ENCODE data around the gene TBC1D22A. TPM values are rescaled to one million over a fixed set of nuclear protein-coding genes. Genes with fewer than 3 reads are reported as not detected.
"Not testable (repeated sequence)": the region's sequence is repeated elsewhere in the genome, so short reads cannot be mapped to it uniquely, and the experiment has no call there.

The TBC1D22A gene
- total RNA-seq, 1 donor from 2014 or later = 9.4 TPM

DNA sequence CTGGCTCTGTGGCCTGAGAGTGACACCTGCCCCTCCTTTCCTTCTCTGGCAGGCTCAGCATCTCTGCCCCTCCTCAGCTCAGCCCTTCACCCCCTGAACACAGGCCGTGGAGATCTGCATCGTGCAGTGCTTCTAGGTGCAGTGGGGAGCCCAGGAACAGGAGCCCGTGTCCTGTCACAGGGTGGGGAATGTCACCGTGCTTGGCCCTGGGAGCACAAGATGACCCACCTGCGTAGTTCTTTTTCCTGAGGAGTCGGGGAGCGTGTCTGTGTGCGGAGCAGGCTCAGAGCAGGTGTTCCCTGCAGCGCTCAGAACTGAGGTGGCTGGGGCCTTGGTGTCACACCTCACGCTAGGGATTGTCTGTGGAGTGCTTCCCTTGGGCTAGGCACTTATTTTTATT is 10.6 kb downstream of the TBC1D22A start:
- DNase-seq (ENCODE audit: low spot score) = no peak

DNA sequence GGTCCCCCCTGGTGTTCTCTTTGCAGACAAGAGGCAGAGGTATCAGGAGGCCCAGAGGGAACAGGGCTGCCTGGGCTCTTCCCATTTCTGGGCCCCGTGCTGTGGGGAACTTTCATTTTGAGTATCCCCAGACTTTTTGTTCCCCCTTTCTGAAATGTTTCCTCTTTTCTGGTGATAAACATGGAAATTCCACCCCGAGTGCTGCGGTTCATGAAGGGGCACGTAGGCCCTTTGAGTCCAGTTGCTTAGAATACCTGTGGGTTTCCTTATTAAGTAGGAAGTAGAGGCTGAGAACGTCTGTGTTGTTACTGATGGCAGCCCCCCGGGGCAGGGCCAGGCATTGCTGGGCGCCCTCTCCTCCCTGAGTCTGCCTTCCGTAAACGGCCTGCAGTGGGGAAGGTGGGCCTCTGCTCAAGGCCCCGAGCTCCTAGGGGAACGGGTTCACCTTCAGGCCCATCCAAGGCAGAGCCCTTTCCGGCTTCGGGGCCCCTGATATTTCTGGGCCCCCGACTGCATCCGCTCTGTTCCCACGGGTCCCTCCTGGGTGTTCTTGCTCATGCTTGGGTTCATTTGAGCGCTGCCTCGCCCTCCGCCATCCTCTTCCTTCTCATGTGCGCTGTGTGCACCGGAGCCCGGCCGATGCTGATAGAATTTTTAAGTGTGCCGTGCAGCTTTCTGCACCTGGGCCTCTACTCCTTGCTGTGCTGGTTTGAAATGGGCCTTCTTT is 12.0 kb downstream of the TBC1D22A start:
- DNase-seq (ENCODE audit: low spot score) = peak; percentile 83

DNA sequence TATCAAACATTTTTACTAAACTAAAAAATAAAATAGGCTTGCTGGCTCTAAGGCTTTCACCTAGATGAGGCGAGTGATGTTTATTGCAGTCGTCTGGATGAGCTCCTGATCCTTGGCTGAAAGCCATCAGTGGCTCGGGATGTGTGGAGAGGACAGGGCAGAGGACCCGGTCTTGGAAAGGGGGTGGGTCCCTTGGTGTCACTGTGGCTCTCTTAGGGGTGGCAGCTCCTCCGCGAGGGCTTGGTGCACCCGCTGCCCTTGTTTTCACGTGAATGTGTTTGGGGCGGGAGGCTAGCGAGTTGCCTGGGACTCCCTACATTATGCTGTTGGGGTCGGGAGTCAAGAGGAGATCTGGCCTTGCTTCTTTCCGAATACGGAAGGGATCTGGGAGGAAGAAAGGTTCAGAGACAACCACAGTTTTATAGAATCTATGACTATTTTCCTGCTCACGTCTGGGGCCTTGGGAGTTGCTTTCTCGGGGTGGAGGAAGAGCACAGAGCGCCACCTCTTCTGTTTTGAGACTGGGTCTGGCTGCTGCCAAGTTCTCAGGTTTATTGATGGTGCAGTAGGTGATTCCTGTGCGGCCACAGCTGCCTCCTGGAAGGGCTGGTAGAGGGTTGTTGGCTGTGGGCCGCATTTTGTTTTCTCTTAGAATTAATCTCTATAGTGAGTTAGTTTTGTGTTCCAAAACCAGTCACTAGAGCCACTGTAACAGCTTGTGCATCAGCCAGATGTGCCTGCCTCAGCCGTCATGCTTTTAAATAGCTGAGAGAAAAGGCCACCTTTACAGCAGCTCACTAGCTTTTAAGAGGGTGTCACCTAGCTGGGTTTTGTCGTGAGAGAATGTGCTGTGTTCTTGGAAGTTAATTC is 12.8 kb downstream of the TBC1D22A start:
- no peak for DNase-seq (ENCODE audit: low spot score)

DNA sequence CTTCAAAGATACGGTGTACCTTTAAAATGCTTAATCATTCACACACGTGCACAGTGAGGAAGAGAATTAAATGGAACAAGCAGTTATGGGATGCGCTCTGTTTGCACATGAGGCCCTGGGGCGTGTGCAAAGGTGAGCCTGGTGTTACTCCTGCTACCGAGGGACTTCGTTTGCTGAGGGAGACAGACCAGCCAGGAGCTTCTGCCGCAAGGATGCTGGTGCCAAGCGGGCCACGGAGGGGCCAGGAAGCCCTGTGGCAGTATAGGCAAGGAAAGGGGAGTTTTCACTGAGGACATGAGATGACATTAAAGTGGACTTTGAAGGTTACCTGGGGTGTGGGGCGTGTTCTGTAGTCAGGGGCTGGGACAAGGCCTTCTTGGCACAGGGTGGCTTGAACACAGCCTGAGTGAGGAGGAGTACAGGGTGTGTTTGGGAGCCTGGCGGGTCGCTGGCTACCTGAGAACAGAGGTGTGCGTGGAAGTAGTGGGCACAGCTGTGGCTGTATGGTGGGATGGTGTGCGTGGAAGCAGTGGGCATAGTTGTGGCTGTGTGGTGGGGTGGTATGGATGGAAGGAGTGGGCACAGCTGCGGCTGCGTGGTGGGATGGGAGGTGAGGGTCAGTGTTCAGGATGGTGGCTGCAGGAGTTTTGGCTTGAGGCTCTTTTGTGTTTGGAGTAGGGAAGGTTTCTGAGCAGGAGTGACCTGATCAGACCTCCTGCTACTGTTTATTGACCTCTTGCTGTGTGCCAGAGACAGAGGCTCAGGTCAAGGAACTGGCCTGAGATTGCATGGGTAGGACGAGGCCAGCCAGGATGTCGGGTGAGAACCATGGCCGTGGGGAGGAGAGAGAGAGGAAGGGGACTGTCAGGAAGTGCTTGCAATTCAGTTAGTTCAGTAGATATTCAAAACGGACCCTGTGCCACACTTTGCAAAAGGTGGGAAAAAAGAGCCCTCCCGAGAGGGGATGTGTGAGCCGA is 13.7 kb downstream of the TBC1D22A start:
- DNase-seq (ENCODE audit: low spot score) = no peak

DNA sequence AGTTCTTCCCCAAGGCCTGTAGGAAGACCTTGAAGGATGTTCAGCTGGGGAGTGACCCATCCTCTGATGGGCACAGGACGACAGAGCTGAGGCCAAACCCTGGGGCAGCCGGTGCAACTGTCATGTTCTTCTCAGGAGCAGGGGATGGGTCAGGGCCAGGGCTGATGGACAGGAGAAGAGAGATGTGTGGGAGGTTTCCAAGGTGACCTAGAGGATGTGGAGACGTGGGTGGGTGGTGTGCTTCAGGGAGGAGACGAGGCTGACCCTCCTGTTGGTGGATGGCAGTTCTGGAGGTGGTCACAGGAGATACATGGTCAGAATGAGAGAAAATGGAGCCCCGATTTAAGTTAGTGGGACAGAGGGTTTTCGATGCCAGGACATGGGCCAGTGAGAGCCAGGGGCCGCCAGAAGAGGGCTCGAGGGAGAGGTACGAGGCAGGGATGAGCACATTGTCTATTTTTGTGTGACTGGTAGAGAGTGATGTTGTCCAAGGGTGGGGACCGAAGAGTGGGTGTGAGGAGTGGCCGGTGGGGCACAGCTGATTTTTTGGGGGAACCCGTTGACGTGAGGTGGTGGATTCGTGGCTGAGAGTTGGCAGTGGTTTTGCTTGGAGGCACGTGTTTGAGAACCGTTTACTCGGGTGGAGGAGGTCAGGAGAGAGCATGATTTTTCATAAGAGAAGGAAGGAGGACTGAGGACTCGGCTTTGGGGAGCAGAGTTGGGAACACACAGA is 14.6 kb downstream of the TBC1D22A start:
- no peak for DNase-seq (ENCODE audit: low spot score)

DNA sequence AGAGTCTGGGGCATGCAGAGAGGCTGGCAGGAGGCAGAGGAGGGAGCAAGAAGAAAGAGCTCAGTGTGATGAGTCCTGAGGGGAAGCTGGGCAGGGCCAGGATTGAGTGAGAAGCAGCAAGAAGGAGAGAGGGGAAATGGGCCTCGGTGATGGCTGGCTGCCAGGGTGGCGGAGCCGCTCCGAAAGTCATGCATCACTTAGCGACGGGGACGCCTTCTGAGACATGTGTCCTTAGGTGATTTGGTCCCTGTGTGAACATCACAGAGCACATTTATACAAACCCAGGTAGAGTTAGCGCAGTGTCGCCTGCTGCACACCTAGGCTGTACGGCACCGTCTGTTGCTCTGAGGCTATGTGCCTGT is 15.1 kb downstream of the TBC1D22A start:
- no peak for DNase-seq (ENCODE audit: low spot score)

DNA sequence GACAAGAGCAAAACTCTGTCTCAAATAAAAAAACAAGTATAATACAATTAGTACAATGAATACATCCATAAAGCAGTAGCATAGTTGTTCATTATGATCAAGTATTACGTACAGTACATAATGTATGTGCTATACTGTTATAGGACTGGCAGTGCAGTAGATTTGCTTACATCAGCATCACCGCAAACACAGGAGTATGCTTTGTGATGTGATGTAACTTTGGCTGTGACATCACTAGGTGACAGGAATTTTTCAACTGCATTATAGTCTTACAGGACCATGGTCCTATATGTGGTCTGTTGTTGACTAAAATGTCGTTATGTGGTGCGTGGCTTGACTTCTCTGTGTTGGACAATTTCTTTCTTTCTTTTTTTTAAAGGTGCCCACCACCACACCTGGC is 16.6 kb downstream of the TBC1D22A start:
- DNase-seq (ENCODE audit: low spot score) = no peak

DNA sequence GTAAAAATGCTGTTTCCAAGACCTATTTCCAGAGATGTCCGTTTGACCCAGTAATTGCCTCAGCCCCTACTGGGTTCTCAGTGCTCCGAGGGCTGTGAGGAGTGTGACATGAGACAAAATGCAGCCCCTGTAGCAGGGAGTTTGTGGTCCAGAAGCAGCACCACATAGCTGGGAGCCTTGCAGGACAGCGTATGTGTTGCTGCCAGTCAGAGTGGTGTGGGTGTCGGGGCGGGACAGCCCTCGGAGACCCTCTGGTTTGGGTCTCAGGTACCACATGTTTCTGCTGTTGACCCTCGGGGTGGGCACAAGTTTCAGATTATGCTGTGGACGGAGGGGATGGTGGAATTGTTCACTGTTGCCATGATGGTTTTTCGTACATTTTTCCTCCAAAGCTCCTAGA is 17.2 kb downstream of the TBC1D22A start:
- no peak for DNase-seq (ENCODE audit: low spot score)

DNA sequence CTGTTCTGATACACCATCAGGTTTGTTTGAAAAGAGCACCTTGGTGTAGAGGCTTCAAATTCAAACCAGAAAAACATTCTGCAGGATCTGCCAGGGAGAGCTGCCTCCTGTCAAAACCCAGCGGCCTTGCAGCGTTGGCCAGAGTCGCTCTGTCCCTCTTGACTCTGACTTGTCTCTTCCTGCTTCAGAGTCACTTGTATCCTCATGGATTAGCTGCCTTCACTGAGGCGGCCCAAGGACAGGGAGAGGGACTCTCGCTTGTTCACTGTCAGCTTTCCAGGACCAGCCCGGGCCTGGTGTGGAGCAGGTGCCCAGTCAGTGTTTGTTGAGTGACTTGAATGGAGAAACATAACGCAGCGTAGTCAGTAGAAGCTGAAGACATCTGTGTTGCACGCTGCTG is 18.0 kb downstream of the TBC1D22A start:
- DNase-seq (ENCODE audit: low spot score) = no peak

DNA sequence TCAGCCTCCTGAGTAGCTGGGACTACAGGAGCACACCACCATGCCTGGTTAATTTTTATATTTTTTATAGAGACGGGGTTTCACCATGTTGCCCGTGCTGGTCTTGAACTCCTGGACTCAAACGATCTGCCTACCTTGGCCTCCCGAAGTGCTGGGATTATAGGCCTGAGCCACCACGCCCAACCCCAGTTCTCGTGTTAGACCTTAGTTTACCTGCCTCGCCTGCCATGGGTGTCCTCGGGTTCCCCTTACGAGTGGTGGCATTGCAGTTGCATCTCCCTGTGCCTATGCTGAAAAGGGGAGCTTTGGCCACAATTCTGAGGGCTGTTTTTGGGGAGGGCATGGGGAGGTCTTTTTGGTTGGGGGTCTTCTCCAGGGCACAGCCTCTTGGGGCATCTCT is 18.8 kb downstream of the TBC1D22A start:
- no peak for DNase-seq (ENCODE audit: low spot score)

DNA sequence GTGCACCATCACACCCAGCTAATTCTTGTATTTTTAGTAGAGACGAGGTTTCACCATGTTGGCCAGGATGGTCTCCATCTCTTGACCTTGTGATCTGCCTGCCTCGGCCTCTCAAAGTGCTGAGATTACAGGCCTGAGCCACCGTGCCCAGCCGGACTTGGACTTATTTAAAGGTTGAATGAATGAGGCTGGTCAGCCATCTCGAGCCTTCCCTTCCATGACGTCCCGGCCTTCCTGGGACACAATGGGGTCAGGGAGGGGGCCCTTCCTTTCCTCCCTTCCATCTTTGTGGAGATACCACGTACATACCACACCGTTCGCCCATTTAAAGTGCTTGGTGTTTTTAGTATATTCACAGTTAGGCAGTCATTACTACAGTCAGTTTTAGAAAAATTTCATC is 19.8 kb downstream of the TBC1D22A start:
- DNase-seq (ENCODE audit: low spot score) = not testable (repeated sequence)

DNA sequence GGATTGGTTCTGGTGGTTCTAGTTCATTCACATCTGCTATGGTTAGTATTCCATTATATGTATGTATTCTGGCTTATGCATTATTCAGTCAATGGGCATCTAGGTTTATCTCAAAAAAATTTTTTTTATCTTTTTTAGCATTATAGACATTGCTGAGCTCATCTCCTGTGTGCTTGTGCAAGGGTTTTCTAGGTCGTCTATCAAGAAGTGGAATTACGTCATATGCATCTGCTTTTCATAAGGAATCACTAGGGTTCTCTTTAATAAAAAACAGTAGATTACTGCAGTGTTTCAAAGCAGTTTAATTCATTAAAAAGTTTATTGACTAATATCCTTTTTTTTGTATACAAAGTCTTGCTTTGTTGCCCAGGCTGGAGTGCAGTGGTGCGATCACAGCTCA is 21.3 kb downstream of the TBC1D22A start:
- DNase-seq (ENCODE audit: low spot score) = peak; percentile 42

DNA sequence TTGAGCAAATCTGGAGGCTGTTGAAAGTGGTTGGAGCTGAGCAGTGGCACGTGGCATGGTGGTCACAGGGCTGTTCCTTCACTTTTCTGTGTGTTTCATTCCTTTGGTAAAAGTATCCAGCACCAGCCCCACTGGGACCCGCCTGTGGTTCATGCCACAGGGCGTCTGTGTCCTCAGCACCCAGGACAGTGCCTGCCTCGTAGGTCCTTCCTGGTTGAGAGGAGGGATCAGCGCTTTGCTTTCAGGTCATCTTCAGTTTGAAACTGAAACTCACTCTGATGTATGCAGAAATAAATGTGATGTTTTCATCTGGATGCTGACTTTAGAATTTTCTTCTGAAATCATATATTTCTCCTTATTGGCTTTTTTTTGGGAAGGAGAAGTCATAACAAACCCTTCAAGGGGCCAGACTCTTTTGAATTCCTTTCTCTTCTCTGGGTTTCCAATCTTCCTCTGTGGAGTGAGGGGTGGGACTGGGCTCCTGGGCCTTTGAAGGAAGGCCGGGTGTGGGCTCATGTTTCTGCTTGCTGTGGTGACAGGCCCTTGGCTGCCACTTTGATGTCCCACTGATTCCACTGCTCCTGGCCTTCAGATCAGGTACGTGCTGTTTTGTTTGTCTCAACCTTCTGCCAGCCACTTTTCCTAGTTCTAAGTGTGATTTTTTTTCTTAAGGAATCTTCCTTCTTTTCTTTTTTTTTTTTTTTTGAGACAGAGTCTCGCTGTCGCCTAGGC is 26.2 kb downstream of the TBC1D22A start:
- no peak for DNase-seq (ENCODE audit: low spot score)

DNA sequence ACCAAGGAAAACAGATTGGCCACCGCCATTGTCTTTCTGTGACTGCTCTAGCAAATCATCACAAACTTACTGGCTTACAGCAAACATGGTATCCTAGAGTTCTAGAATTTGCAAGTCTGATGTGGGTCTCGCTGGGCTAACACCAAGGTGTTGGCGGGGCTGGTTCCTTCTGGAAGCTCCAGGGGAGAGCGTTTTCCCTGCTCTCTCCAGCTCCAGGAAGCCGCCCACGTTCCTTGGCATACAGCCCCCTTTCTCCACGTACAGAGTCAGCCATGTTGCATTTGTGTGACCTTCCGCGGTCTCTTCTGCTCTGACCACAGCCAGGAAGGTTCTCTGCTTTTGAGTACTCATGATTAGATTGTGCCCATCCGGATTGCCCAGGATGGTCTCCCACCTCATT is 27.5 kb downstream of the TBC1D22A start:
- no peak for DNase-seq (ENCODE audit: low spot score)

DNA sequence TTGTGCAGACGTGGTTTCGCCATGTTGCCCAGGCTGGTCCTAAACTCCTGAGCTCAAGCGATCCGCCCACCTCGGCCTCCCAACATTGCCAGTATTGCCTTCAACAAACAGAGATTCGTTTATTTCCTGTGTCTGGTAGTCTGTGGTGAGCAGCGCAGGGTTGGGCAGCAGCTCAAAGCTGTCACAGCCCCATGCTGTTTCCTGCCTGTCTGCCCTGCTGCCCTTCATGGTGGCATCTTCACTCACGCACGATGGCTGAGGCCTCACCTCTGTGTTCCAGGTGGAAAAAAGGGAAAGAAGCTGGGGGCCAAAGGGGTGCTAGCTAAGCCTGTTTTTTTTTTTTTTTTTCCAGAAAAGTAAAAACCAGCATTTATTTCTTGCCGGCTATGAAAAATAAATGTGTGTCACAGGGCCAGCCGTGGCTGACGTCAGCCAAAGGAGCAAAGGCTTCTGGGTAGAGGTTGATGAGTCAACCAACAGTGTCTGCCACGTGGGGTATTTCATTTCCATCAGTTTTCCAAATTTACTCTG is 28.8 kb downstream of the TBC1D22A start:
- no peak for DNase-seq (ENCODE audit: low spot score)

DNA sequence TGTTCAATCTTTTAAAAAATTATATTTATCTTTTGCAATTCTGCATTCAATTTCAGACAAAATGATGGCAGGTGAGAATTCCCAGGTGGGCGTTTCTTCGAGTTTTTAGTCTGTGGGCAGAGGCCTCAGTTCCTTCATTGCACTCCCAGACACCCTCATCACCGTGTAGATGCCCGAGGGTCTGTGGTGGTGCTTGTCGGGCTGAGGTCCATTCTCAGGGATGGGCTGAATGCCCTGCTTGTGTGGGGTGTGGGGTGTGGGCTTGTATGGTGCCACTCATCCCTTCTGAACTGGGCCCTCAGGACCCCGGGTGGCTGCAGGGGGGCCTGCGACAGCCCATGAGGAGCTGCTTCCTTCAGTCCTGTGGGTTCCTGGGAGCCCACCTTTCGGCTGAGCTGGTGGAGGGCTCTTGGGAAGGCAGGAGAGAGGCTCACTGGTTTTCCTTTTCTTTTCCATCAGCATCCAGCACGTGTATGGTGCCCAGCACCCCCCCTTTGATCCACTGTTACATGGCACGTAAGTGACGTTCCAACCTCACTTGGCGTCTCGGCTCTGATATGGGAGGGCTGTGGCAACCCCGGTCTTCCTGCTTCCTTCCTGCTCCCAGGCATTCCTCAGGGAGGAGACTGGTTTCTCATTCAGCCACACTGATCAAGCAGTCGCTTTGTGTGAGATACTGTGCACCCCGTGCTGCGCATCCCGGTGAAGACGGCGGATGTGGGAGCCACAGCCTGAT is 29.8 kb downstream of the TBC1D22A start:
- no peak for DNase-seq (ENCODE audit: low spot score)

DNA sequence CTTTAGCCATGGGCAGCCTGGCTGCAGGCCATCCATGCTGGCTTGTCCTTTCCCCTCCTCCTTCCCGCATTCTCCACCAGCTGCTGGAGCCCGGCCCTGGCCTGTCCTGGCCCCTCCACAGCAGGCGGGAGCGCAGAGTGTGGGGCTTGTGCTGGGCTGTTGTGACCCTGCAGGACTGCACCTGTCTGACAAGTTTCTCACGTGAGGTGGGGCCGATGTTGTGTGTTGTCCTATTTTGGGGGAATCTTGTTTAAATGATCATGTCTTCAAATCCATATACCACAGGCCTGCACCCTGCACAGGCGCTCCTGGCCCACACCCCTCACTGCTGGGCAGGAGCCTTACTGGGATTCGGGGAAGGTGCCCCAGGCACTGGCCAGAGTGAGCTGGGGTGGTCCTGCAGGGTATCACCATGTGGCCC is 30.4 kb downstream of the TBC1D22A start:
- no peak for DNase-seq (ENCODE audit: low spot score)

DNA sequence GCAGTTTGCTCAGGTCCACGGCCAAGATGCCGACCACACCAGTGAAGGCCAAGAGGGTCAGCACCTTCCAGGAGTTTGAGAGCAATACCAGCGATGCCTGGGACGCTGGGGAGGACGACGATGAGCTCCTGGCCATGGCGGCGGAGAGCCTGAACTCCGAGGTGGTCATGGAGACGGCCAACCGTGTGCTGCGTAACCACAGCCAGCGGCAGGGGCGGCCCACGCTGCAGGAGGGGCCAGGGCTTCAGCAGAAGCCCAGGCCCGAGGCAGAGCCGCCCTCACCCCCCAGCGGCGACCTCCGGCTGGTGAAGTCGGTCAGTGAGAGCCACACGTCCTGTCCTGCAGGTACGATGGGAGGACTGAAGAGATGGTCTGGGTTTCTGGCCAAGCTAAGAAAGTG is 31.0 kb downstream of the TBC1D22A start:
- no peak for DNase-seq (ENCODE audit: low spot score)

DNA sequence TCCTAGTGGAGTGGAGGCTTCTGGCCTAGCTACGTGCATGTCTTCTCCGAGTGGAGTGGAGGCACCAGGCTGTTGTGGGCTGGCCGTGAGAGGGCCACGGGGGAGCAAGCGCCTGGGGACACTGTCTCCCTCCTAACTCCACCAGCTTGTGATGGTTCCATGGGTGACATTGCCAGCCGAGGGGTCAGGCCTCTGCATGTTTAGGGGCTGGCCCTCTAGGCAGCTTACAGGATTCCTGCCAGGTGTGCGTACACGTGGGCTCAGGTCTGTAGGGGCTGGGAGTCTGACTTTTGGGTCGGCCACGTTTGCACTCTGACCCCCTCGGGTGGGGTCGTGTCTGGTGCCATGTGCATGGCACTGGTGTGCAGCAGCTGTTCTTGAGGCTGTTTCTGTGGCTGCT is 31.6 kb downstream of the TBC1D22A start:
- DNase-seq (ENCODE audit: low spot score) = no peak

DNA sequence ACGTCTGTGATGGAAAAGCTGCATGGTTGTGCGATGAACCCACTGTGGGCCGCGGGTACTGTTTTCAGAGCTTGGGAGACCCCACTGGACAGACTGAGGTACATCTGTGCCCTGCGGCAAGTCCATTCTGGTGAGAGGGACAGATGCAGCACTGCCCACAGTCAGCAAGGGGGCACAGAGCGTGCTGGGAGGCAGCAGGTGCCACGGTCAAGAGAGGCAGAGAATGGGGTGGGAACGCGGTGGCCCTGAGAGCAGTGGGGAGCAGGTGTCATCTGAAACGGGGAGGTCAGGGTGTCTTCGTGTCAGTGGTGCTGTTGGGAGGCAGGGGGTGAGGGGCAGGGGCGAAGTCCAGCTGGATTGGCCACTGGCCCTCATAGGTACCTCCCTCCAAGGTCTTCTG is 32.0 kb downstream of the TBC1D22A start:
- no peak for DNase-seq (ENCODE audit: low spot score)
